Caco-2 (cell line): ENCODE measurements around the gene TRIM26. TPM values are rescaled to one million over a fixed set of nuclear protein-coding genes. Genes with fewer than 3 reads are reported as not detected.

Experiments used
- BruUV-seq: library from RNA; stranded (reverse); fragments of 400-500 nt; replicated peaks from 2 replicates; lab custom pipeline; 2021; lab: Mats Ljungman, UMichigan
- CTCF ChIA-PET: fragments of 300-600 bp; sonication (Branson Sonifier 250); formaldehyde crosslinking; loops from one replicate; lab custom pipeline; 2022; ENCODE audit warnings: antibody characterized with exemption; lab: Charles Lee
- POLR2A ChIA-PET: fragments of 300-600 bp; sonication (Branson Sonifier 250); formaldehyde crosslinking; loops from one replicate; lab custom pipeline; 2022; ENCODE audit warnings: antibody characterized with exemption; lab: Charles Lee
- DNase-seq, 2 experiments: peaks; one replicate each; pipeline versions ENCODE4 v3.0.0 to v3.0.0-alpha.2; 2020 to 2022
- H3K27me3 ChIP-seq: replicated peaks from 2 replicates; pipeline ENCODE4 v1.6.0; 2011; ENCODE audit warnings: low read length; ENCODE audit not compliant: control insufficient read depth, insufficient read depth
- H3K36me3 ChIP-seq: 2 replicates; pipeline ENCODE4 v1.5.1; 2011; ENCODE audit warnings: low read length; ENCODE audit not compliant: control insufficient read depth, insufficient read depth
- H3K4me1 ChIP-seq: fragments of 250-450 bp; sonication (Bioruptor Pico); 2 replicates; pipeline ENCODE4 v1.5.1; 2020; ENCODE audit warnings: mild to moderate bottlenecking
- H3K4me3 ChIP-seq: 2 replicates; pipeline ENCODE4 v1.5.1; 2011; ENCODE audit warnings: low read depth, mild to moderate bottlenecking, control low read depth, low read length
- H3K9me3 ChIP-seq: fragments of 250-450 bp; sonication (Bioruptor Pico); 2 replicates; pipeline ENCODE4 v1.5.1; 2020; ENCODE audit warnings: mild to moderate bottlenecking, moderate library complexity
- H3K27ac Mint-ChIP-seq: one replicate; pipeline ENCODE4 v1.8.0; 2022; ENCODE audit warnings: mixed read lengths; ENCODE audit not compliant: unreplicated experiment
- H3K27me3 Mint-ChIP-seq: one replicate; pipeline ENCODE4 v1.8.0; 2022; ENCODE audit warnings: mixed read lengths; ENCODE audit not compliant: insufficient read depth, unreplicated experiment
- H3K36me3 Mint-ChIP-seq: one replicate; pipeline ENCODE4 v1.8.0; 2022; ENCODE audit warnings: mild to moderate bottlenecking, mixed read lengths; ENCODE audit not compliant: insufficient read depth, unreplicated experiment
- H3K4me1 Mint-ChIP-seq: one replicate; pipeline ENCODE4 v1.8.0; 2022; ENCODE audit warnings: low read depth, mixed read lengths; ENCODE audit not compliant: unreplicated experiment
- H3K4me3 Mint-ChIP-seq: one replicate; pipeline ENCODE4 v1.8.0; 2022; ENCODE audit warnings: mild to moderate bottlenecking, moderate library complexity, mixed read lengths; ENCODE audit not compliant: unreplicated experiment
- H3K9me3 Mint-ChIP-seq: one replicate; pipeline ENCODE4 v1.8.0; 2022; ENCODE audit warnings: mixed read lengths; ENCODE audit not compliant: unreplicated experiment
- CTCF ChIP-seq, 2 experiments: fragments of 200-600 bp in 1 of 2; IDR thresholded peaks; 1 replicate in 1 of 2; 2 replicates in 1 of 2; pipeline versions ENCODE4 v1.5.1 to v1.8.0; 2011 to 2022; ENCODE audit warnings: antibody characterized with exemption in 1 of 2, control low read depth in 1 of 2, inconsistent platforms in 1 of 2, low read depth in 1 of 2, low read length in 1 of 2, mild to moderate bottlenecking in 1 of 2, moderate library complexity in 1 of 2; ENCODE audit not compliant: insufficient read depth in 1 of 2, severe bottlenecking in 1 of 2, unreplicated experiment in 1 of 2
- intact Hi-C: fragments of 100-400 bp; cut with micrococcal nuclease; formaldehyde crosslinking; loops from one replicate; pipeline ENCODE4 v1.10.0; 2022; ENCODE audit not compliant: unreplicated experiment
- total RNA-seq: library from RNA; stranded (reverse); gene quantifications from 2 replicates; pipeline ENCODE4 v1.2.3, GENCODE V29; 2022

Gene TRIM26
- total RNA-seq, 1 experiment from 2014 or later = 49.0 TPM

DNA sequence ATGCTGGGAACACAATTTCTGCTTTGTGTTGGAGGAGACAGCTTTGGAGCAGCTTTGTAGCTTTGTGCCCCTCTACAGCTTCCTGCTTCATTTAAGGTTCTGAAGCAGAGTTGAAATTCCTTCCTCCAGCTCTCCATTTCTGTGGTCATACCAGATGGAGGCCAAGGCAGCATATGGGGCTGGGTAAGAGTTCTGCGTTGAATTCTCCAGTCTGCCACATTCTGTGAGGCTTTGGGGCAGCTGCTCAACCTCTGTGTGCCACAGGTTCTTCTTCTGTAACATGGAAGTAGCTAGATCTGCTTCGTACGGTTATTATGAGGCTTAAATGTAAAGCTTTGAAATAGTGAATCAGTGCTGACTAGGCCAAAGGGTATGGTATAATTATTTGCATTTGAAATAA is 2.9 kb upstream of the TRIM26 start:
- peaks cover 17% of the 10 kb centered on the region for H3K4me1 ChIP-seq
- BruUV-seq = no TSS peak
- no peak for DNase-seq
- H3K36me3 Mint-ChIP-seq = peaks cover 27% of the 10 kb centered on the region
- no peak overlapping the region for H3K4me3 ChIP-seq
- intact Hi-C loops = loop anchor here (5.0 kb wide), 1 partner anchor 181 kb away; no protein-coding TSS in a partner anchor
- H3K4me3 Mint-ChIP-seq = peak overlapping the region; percentile 93
- H3K9me3 Mint-ChIP-seq = no peaks in the 10 kb centered on the region
- CTCF ChIA-PET = no interaction called here
- no peaks in the 10 kb centered on the region for H3K27me3 ChIP-seq
- TF ChIP-seq CTCF (IDR thresholded peaks at IDR 0.05; ENCODE audit: insufficient read depth in 1 of 2, low read depth in 1 of 2, low read length in 1 of 2, severe bottlenecking in 1 of 2, unreplicated experiment in 1 of 2) = no peak
- H3K36me3 ChIP-seq = no peaks in the 10 kb centered on the region
- no peak overlapping the region for H3K27ac Mint-ChIP-seq
- H3K9me3 ChIP-seq = no peaks in the 10 kb centered on the region
- H3K4me1 Mint-ChIP-seq = peaks cover 10% of the 10 kb centered on the region
- POLR2A ChIA-PET = interaction anchor here (0.5 kb wide), 1 partner anchor 155 kb away, joined by 3 read pairs; the partner anchor contains the start of gene POLR1H
- no peaks in the 10 kb centered on the region for H3K27me3 Mint-ChIP-seq

GRCh38 chr6:30214657-30214982 is 1.4 kb upstream of the TRIM26 start:
- BruUV-seq = no TSS peak
- Histone ChIP-seq H3K27me3 (no peaks in the 10 kb centered on the region), H3K36me3 (no peaks in the 10 kb centered on the region), H3K4me1 (peaks cover 20% of the 10 kb centered on the region), H3K9me3 (no peaks in the 10 kb centered on the region), H3K4me3 (peak overlapping the region; percentile 90)
- Mint-ChIP-seq H3K4me3 (peak overlapping the region; percentile 93), H3K9me3 (no peaks in the 10 kb centered on the region), H3K27me3 (no peaks in the 10 kb centered on the region), H3K36me3 (peaks cover 30% of the 10 kb centered on the region), H3K27ac (peak overlapping the region; percentile 97), H3K4me1 (peaks cover 20% of the 10 kb centered on the region)
- intact Hi-C loops = loop anchor here (5.0 kb wide), 2 partner anchors 113 to 503 kb away; partner anchors contain the start of genes MDC1 and TRIM39
- no peak for TF ChIP-seq CTCF (IDR thresholded peaks at IDR 0.05; ENCODE audit: insufficient read depth in 1 of 2, low read depth in 1 of 2, low read length in 1 of 2, severe bottlenecking in 1 of 2, unreplicated experiment in 1 of 2)
- no peak for DNase-seq
- ChIA-PET CTCF (no interaction called here), POLR2A (interaction anchor here (0.5 kb wide), 1 partner anchor 988 kb away, joined by 3 read pairs; no protein-coding TSS in a partner anchor)

GRCh38 chr6:30213957-30214656 is 901 bp upstream of the TRIM26 start:
- no TSS peak for BruUV-seq
- POLR2A ChIA-PET = interaction anchor here (0.5 to 1.8 kb wide), 5 partner anchors 10 to 989 kb away, joined by 3 to 8 read pairs (median 5); no protein-coding TSS in a partner anchor
- peak; percentile 69 to 77 for DNase-seq
- no peaks in the 10 kb centered on the region for H3K9me3 ChIP-seq
- H3K4me1 Mint-ChIP-seq = peaks cover 21% of the 10 kb centered on the region
- H3K4me3 Mint-ChIP-seq = peak overlapping the region; percentile 93
- TF ChIP-seq CTCF (IDR thresholded peaks at IDR 0.05; ENCODE audit: insufficient read depth in 1 of 2, low read depth in 1 of 2, low read length in 1 of 2, severe bottlenecking in 1 of 2, unreplicated experiment in 1 of 2) = no peak
- peak overlapping the region; percentile 97 for H3K27ac Mint-ChIP-seq
- no peaks in the 10 kb centered on the region for H3K36me3 ChIP-seq
- no peaks in the 10 kb centered on the region for H3K27me3 ChIP-seq
- no peaks in the 10 kb centered on the region for H3K27me3 Mint-ChIP-seq
- H3K36me3 Mint-ChIP-seq = peaks cover 32% of the 10 kb centered on the region
- no peaks in the 10 kb centered on the region for H3K9me3 Mint-ChIP-seq
- intact Hi-C loops = loop anchor here (5.0 kb wide), 2 partner anchors 113 to 503 kb away; partner anchors contain the start of genes MDC1 and TRIM39
- peaks cover 20% of the 10 kb centered on the region for H3K4me1 ChIP-seq
- peak overlapping the region; percentile 90 for H3K4me3 ChIP-seq
- CTCF ChIA-PET = interaction anchor here (0.6 to 1.3 kb wide), 3 partner anchors 83 to 197 kb away, joined by 3 to 4 read pairs (median 3); no protein-coding TSS in a partner anchor
